Measurements from ENCODE around the gene TRAT1. TPM values are rescaled to one million over a fixed set of nuclear protein-coding genes. Genes with fewer than 3 reads are reported as not detected.

The TRAT1 gene
- total and polyA plus RNA-seq, 2 donors (not counting 1 experiment from before 2014, with no cell fraction given) = 0.34 TPM; not detected in 1

DNA sequence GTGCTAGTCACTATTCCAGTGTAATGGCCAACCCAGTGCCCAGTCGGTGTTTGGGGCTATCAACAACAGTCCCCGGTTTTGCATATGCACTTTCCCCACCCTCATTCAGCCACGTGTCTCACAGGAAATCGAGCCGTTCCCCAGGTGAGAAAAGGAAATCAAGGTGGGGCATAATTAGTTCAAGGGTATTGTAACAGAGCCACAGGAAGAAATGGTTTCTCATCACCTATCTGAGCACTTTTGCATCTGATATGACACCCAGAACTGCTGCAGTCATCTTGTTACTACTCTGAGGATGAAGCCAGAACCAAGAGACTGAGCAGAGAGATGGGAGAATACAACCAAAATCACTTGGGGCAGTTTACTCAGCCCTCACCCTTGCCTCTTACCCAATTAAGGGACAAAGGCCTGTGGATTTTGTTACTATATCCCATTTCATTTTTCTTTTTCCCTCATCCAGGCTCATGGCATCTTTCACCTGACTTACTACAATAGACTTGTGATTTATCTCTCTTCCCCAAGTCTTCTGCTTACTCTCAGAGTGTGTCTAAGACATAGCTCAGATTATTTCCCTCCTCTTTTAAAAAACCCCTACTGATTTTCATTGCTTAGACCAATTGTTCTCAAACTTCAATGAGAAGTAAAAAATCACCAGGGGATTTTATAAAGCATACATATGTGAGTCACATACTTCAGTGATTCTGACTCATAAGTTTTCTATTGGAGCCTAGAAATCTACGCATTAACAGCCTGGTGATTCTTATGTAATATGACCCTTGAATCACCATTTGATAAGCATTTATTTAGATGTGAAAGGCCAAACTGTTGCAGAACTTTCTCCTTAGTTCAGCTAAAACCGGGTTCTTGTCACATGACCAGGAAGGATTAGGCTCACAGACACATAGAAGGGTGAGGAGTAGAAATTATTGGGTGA is 40.5 kb downstream of the TRAT1 start:
- TF ChIP-seq EZH2 (IDR thresholded peaks at IDR 0.05; ENCODE audit: borderline replicate concordance, insufficient read depth, low read depth, low read length, poor library complexity, severe bottlenecking) (no peak), CTCF (IDR thresholded peaks at IDR 0.05) (no peak)
- Histone ChIP-seq H3K36me3 (replicated peaks in 1 of 2; ENCODE audit: control extremely low read depth in 1 of 2, control insufficient read depth in 1 of 2, extremely low read depth in 1 of 2, insufficient read depth in 2 of 2, low read length in 1 of 2) (no peaks in the 10 kb centered on the region), H2AFZ (ENCODE audit: insufficient read depth, low read depth, low read length, poor library complexity, severe bottlenecking) (no peak overlapping the region), H3K27ac (ENCODE audit: low read length in 2 of 2) (no peak overlapping the region), H3K79me2 (ENCODE audit: control insufficient read depth, insufficient read depth, low read length) (no peaks in the 10 kb centered on the region), H3K4me3 (ENCODE audit: control extremely low read depth in 1 of 5, extremely low read depth in 1 of 5, insufficient read depth in 1 of 5, low read depth in 2 of 5, low read length in 4 of 5) (no peak overlapping the region), H3K4me1 (ENCODE audit: control insufficient read depth in 2 of 2, insufficient read depth in 2 of 2, low read length in 2 of 2) (no peaks in the 10 kb centered on the region), H3K27me3 (replicated peaks in 1 of 4; ENCODE audit: control extremely low read depth in 1 of 4, control insufficient read depth in 3 of 4, insufficient read depth in 4 of 4, low read length in 3 of 4) (no peaks in the 10 kb centered on the region), H3K4me2 (replicated peaks; ENCODE audit: low read depth, low read length, poor library complexity, severe bottlenecking) (no peak overlapping the region), H4K20me1 (ENCODE audit: control insufficient read depth, insufficient read depth, low read length, poor library complexity, severe bottlenecking) (no peaks in the 10 kb centered on the region), H3K9ac (ENCODE audit: low read length) (no peak overlapping the region), H3K9me3 (ENCODE audit: control extremely low read depth in 1 of 3, control insufficient read depth in 2 of 3, insufficient read depth in 1 of 3, low read length in 2 of 3) (no peaks in the 10 kb centered on the region)
- WGBS (ENCODE audit: insufficient coverage) = no CpG with 5 or more reads among the region's 7 CpGs
- no peaks in the 10 kb centered on the region for H3K4me1 Mint-ChIP-seq
- intact Hi-C loops (cut with micrococcal nuclease) = no loop called here
- CTCF ChIA-PET = no interaction called here
- ATAC-seq (ENCODE audit: low read depth) = no peak
- H3K9me3 Mint-ChIP-seq (ENCODE audit: insufficient read depth) = no peaks in the 10 kb centered on the region
- H3K27me3 Mint-ChIP-seq = peaks cover 17% of the 10 kb centered on the region
- no peak for DNase-seq
- no peak overlapping the region for H3K4me3 Mint-ChIP-seq
- H3K27ac Mint-ChIP-seq = peak overlapping the region; percentile 15
- POLR2A ChIA-PET = no interaction called here

DNA sequence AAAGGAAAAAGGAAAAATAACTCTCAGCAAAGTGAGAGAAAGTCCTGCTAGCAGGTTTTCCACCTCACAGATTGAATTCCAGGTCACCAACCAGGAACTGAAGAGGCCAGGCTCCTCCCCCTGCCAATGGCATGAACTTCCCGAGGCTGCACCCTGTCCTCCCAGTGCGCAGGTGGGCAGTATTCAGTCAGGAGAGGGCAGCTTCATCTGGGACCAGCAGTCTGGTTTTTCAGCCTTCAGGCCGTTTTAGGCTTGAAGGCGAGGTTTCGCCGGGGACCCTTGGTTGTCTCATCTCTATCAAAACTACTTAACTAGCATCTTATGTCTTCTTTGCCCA is 41.2 kb downstream of the TRAT1 start:
- Histone ChIP-seq H3K36me3 (replicated peaks in 1 of 2; ENCODE audit: control extremely low read depth in 1 of 2, control insufficient read depth in 1 of 2, extremely low read depth in 1 of 2, insufficient read depth in 2 of 2, low read length in 1 of 2) (no peaks in the 10 kb centered on the region), H3K27ac (ENCODE audit: low read length in 2 of 2) (no peak overlapping the region), H3K9me3 (ENCODE audit: control extremely low read depth in 1 of 3, control insufficient read depth in 2 of 3, insufficient read depth in 1 of 3, low read length in 2 of 3) (peaks cover 0 to 3% (median 0%) of the 10 kb centered on the region in 3 donors), H3K4me2 (replicated peaks; ENCODE audit: low read depth, low read length, poor library complexity, severe bottlenecking) (no peak overlapping the region), H3K27me3 (replicated peaks in 1 of 4; ENCODE audit: control extremely low read depth in 1 of 4, control insufficient read depth in 3 of 4, insufficient read depth in 4 of 4, low read length in 3 of 4) (no peaks in the 10 kb centered on the region), H2AFZ (ENCODE audit: insufficient read depth, low read depth, low read length, poor library complexity, severe bottlenecking) (no peak overlapping the region), H3K9ac (ENCODE audit: low read length) (no peak overlapping the region), H4K20me1 (ENCODE audit: control insufficient read depth, insufficient read depth, low read length, poor library complexity, severe bottlenecking) (no peaks in the 10 kb centered on the region), H3K4me1 (ENCODE audit: control insufficient read depth in 2 of 2, insufficient read depth in 2 of 2, low read length in 2 of 2) (no peaks in the 10 kb centered on the region), H3K4me3 (ENCODE audit: control extremely low read depth in 1 of 5, extremely low read depth in 1 of 5, insufficient read depth in 1 of 5, low read depth in 2 of 5, low read length in 4 of 5) (no peak overlapping the region), H3K79me2 (ENCODE audit: control insufficient read depth, insufficient read depth, low read length) (no peaks in the 10 kb centered on the region)
- WGBS (ENCODE audit: insufficient coverage) = 94% methylated on average over 6 of the region's 6 CpGs
- DNase-seq = no peak
- Mint-ChIP-seq H3K27me3 (peaks cover 17% of the 10 kb centered on the region), H3K9me3 (ENCODE audit: insufficient read depth) (no peaks in the 10 kb centered on the region), H3K4me1 (no peaks in the 10 kb centered on the region), H3K4me3 (no peak overlapping the region), H3K27ac (no peak overlapping the region)
- ATAC-seq (ENCODE audit: low read depth) = no peak
- ChIA-PET CTCF (no interaction called here), POLR2A (no interaction called here)
- TF ChIP-seq EZH2 (IDR thresholded peaks at IDR 0.05; ENCODE audit: borderline replicate concordance, insufficient read depth, low read depth, low read length, poor library complexity, severe bottlenecking) (no peak), CTCF (IDR thresholded peaks at IDR 0.05) (no peak)
- intact Hi-C loops (cut with micrococcal nuclease) = no loop called here
